ENCODE measurements around the gene NFATC2IP. TPM values are rescaled to one million over a fixed set of nuclear protein-coding genes. Genes with fewer than 3 reads are reported as not detected.

Gene NFATC2IP
- total and polyA plus RNA-seq, 2 of the 4 experiments (the other 2 are of a cell fraction) = 10.0 to 29.1 TPM

- ChIA-PET POLR2A (ENCODE audit: unreplicated experiment) (no interaction called here), CTCF (no interaction called here)
- H3K4me1 ChIP-seq (ENCODE audit: control insufficient read depth, insufficient read depth, low read length) = no peaks in the 10 kb centered on the region
- ATAC-seq (ENCODE audit: low read depth) (no peak), DNase-seq (no peak)
- H2BK20ac ChIP-seq (ENCODE audit: low read depth, low read length) = no peak overlapping the region
- H3K4me2 ChIP-seq (ENCODE audit: low read depth, low read length) = no peak overlapping the region
- no peaks in the 10 kb centered on the region for H3K79me1 ChIP-seq (ENCODE audit: low read depth in 1 of 2, low read length in 2 of 2)
- no peak overlapping the region for H4K8ac ChIP-seq (ENCODE audit: low read depth in 2 of 2, low read length in 2 of 2)
- H2BK15ac ChIP-seq (ENCODE audit: low read depth, low read length) = no peak overlapping the region
- no CpG with 5 or more reads among the region's 7 CpGs for WGBS, 2 experiments (ENCODE audit: extremely low coverage in 2 of 2, insufficient read length in 1 of 2)
- H3K18ac ChIP-seq (ENCODE audit: low read depth, low read length) = no peak overlapping the region
- H3K23ac ChIP-seq (ENCODE audit: low read depth, low read length) = no peak overlapping the region
- in situ Hi-C loops (cut with MboI; ENCODE audit: low sequenced_read_pairs) (no loop called here), intact Hi-C loops (cut with micrococcal nuclease) (no loop called here), dilution Hi-C loops (cut with HindIII; ENCODE audit: low sequenced_read_pairs, unreplicated experiment) (no loop called here)
- no peak overlapping the region for H3K27ac ChIP-seq (ENCODE audit: insufficient read depth, low read length)
- H3K9me3 ChIP-seq (ENCODE audit: control insufficient read depth, insufficient read depth, low read length) = no peaks in the 10 kb centered on the region
- H3K4me3 ChIP-seq (ENCODE audit: insufficient read depth, low read depth, low read length) = no peak overlapping the region
- no peak overlapping the region for H3K4ac ChIP-seq (ENCODE audit: low read depth, low read length)
- TF ChIP-seq USF2 (IDR thresholded peaks at IDR 0.05; ENCODE audit: low read depth, low read length) = no peak
- no peak for TF ChIP-seq POLR2A (IDR thresholded peaks at IDR 0.05; ENCODE audit: low read depth, low read length)
- TF ChIP-seq RCOR1 (IDR thresholded peaks at IDR 0.05; ENCODE audit: insufficient replicate concordance, low read length) = no peak
- TF ChIP-seq CEBPB (IDR thresholded peaks at IDR 0.05; ENCODE audit: low read depth, low read length) = no peak
- TF ChIP-seq MXI1 (IDR thresholded peaks at IDR 0.05; ENCODE audit: borderline replicate concordance, low read depth, low read length) = no peak
- no peak for TF ChIP-seq NFE2L2 (IDR thresholded peaks at IDR 0.05; ENCODE audit: low read depth, low read length)
- TF ChIP-seq RAD21 (IDR thresholded peaks at IDR 0.05; ENCODE audit: low read length) = no peak
- no peak for TF ChIP-seq RFX5 (IDR thresholded peaks at IDR 0.05; ENCODE audit: low read depth, low read length)
- TF ChIP-seq MAZ (IDR thresholded peaks at IDR 0.05; ENCODE audit: borderline replicate concordance, low read depth, low read length) = no peak
- no peak for TF ChIP-seq CHD1 (IDR thresholded peaks at IDR 0.05; ENCODE audit: low read depth, low read length)
- no peak for TF ChIP-seq MAFK (IDR thresholded peaks at IDR 0.05; ENCODE audit: low read depth, low read length)
- TF ChIP-seq SMC3 (IDR thresholded peaks at IDR 0.05; ENCODE audit: low read depth, low read length) = no peak
- no peak for TF ChIP-seq BHLHE40 (IDR thresholded peaks at IDR 0.05; ENCODE audit: low read depth, low read length)
- TF ChIP-seq ELK1 (IDR thresholded peaks at IDR 0.05; ENCODE audit: borderline replicate concordance, low read depth, low read length) = no peak
- TF ChIP-seq FOS (IDR thresholded peaks at IDR 0.05; ENCODE audit: low read depth, low read length) = no peak
- no peak for TF ChIP-seq CTCF (conservative IDR thresholded peaks at IDR 0.05; ENCODE audit: low read depth, low read length)
- H2AK5ac ChIP-seq (ENCODE audit: low read depth, low read length) = no peak overlapping the region
- BruUV-seq (replicated peaks) = no TSS peak
- H4K20me1 ChIP-seq (ENCODE audit: insufficient read depth, low read length) = no peaks in the 10 kb centered on the region
- no peak overlapping the region for H2BK120ac ChIP-seq (ENCODE audit: low read depth, low read length)
- H3K14ac ChIP-seq (replicated peaks; ENCODE audit: low read depth, low read length) = no peak overlapping the region
- H4K91ac ChIP-seq (ENCODE audit: insufficient read depth, low read depth, low read length) = no peak overlapping the region
- no peak overlapping the region for H2AFZ ChIP-seq (replicated peaks; ENCODE audit: low read length, poor library complexity)
- H2BK5ac ChIP-seq (ENCODE audit: low read depth, low read length, poor library complexity, severe bottlenecking) = no peak overlapping the region
- H3K27me3 ChIP-seq (ENCODE audit: control insufficient read depth, insufficient read depth, low read length) = peaks cover 4% of the 10 kb centered on the region; the same call in 1 of the 2 replicates
- H3K9me1 ChIP-seq (ENCODE audit: insufficient read depth, low read length) = no peaks in the 10 kb centered on the region
- H3K9ac ChIP-seq (ENCODE audit: low read depth, low read length) = no peak overlapping the region
- no peaks in the 10 kb centered on the region for H3K36me3 ChIP-seq (ENCODE audit: control insufficient read depth, insufficient read depth, low read length)
- no peak overlapping the region for H3K56ac ChIP-seq (ENCODE audit: extremely low read depth, insufficient read depth, low read length)
- H4K5ac ChIP-seq (ENCODE audit: low read depth, low read length) = no peak overlapping the region
- H2AK9ac ChIP-seq (replicated peaks; ENCODE audit: low read depth, low read length, poor library complexity) = no peak overlapping the region
Measured at GRCh38 chr16:28938721-28939120, 12.0 kb upstream of the NFATC2IP start.
